Measurements from ENCODE around the gene ZCCHC10. TPM values are rescaled to one million over a fixed set of nuclear protein-coding genes. Genes with fewer than 3 reads are reported as not detected.

ZCCHC10 gene
- total RNA-seq, 1 experiment from 2014 or later, result 23.7 TPM

GRCh38 chr5:132951897-132952296 is 74.5 kb downstream of the ZCCHC10 start:
- peaks cover 94% of the 10 kb centered on the region for H3K79me2 ChIP-seq (ENCODE audit: low read length)

GRCh38 chr5:132949136-132949535 is 77.2 kb downstream of the ZCCHC10 start:
- no peak overlapping the region for H2AFZ ChIP-seq (ENCODE audit: low read length)
- H3K9ac ChIP-seq (ENCODE audit: low read length), result no peak overlapping the region
- no peak overlapping the region for H3K27ac ChIP-seq (ENCODE audit: low read length)
- H3K4me1 ChIP-seq (ENCODE audit: low read length), result no peaks in the 10 kb centered on the region
- H3K36me3 ChIP-seq (ENCODE audit: insufficient read depth, low read length), result 0 out of 2 replicates have a peak, but pooled peaks cover 6% of the 10 kb centered on the region
- no peaks in the 10 kb centered on the region for H3K9me2 ChIP-seq (replicated peaks; ENCODE audit: insufficient read depth, low read length)
- no peaks in the 10 kb centered on the region for H3K9me3 ChIP-seq (ENCODE audit: low read length)
- 0 out of 2 replicates have a peak, but pooled peaks cover 3% of the 10 kb centered on the region for H4K20me1 ChIP-seq (ENCODE audit: insufficient read depth, low read depth, low read length)
- peaks cover 97% of the 10 kb centered on the region for H3K79me2 ChIP-seq (ENCODE audit: low read length)
- DNase-seq, result no peak
- no peak overlapping the region for H3K4me2 ChIP-seq (ENCODE audit: low read depth, low read length, poor library complexity, severe bottlenecking)
- no peak overlapping the region for H3K4me3 ChIP-seq (ENCODE audit: low read length)
- no peaks in the 10 kb centered on the region for H3K27me3 ChIP-seq (ENCODE audit: low read length)

More at GRCh38 chr5:132951897-132952296, 74.5 kb downstream of the ZCCHC10 start:
- Histone ChIP-seq H2AFZ (ENCODE audit: low read length) (no peak overlapping the region), H3K27me3 (ENCODE audit: low read length) (no peaks in the 10 kb centered on the region), H3K9me2 (replicated peaks; ENCODE audit: insufficient read depth, low read length) (no peaks in the 10 kb centered on the region), H3K4me3 (ENCODE audit: low read length) (no peak overlapping the region), H3K9ac (ENCODE audit: low read length) (no peak overlapping the region), H4K20me1 (ENCODE audit: insufficient read depth, low read depth, low read length) (0 out of 2 replicates have a peak, but pooled peaks cover 4% of the 10 kb centered on the region), H3K4me2 (ENCODE audit: low read depth, low read length, poor library complexity, severe bottlenecking) (no peak overlapping the region), H3K27ac (ENCODE audit: low read length) (no peak overlapping the region), H3K9me3 (ENCODE audit: low read length) (no peaks in the 10 kb centered on the region), H3K4me1 (ENCODE audit: low read length) (no peaks in the 10 kb centered on the region), H3K36me3 (ENCODE audit: insufficient read depth, low read length) (0 out of 2 replicates have a peak, but pooled peaks cover 6% of the 10 kb centered on the region)
- no peak for DNase-seq

- Histone ChIP-seq H3K9ac (ENCODE audit: low read length) (no peak overlapping the region), H4K20me1 (ENCODE audit: insufficient read depth, low read depth, low read length) (no peaks in the 10 kb centered on the region), H3K27me3 (ENCODE audit: low read length) (no peaks in the 10 kb centered on the region), H3K9me3 (ENCODE audit: low read length) (no peaks in the 10 kb centered on the region), H2AFZ (ENCODE audit: low read length) (no peak overlapping the region), H3K27ac (ENCODE audit: low read length) (no peak overlapping the region), H3K4me3 (ENCODE audit: low read length) (no peak overlapping the region), H3K36me3 (ENCODE audit: insufficient read depth, low read length) (0 out of 2 replicates have a peak, but pooled peaks cover 6% of the 10 kb centered on the region), H3K79me2 (ENCODE audit: low read length) (peaks cover 96% of the 10 kb centered on the region), H3K9me2 (replicated peaks; ENCODE audit: insufficient read depth, low read length) (no peaks in the 10 kb centered on the region), H3K4me1 (ENCODE audit: low read length) (no peaks in the 10 kb centered on the region), H3K4me2 (ENCODE audit: low read depth, low read length, poor library complexity, severe bottlenecking) (no peak overlapping the region)
- DNase-seq, result no peak
Measured at GRCh38 chr5:132947671-132948070, 78.7 kb downstream of the ZCCHC10 start.

Small RNA genes lying within 50 kb of the gene (small RNA-seq; reads per million reads assigned to genes)
- gene AC113410.1, result not detected
- gene AC113410.3, result not detected
- not detected for gene ATP6V0E1P1
- not detected for gene RF00019

Other genes starting within 250 kb of the ZCCHC10 start
- 4.1 and 7.0 TPM in 2 replicates for gene SEPTIN8, start 249.3 kb downstream of the ZCCHC10 start, total RNA-seq (2014; rRNA removed; shearing (Covaris generic); ENCODE audit: low replicate concordance)
- not detected in 2 replicates for gene SOWAHA, start 213.2 kb downstream of the ZCCHC10 start, total RNA-seq (2014; rRNA removed; shearing (Covaris generic); ENCODE audit: low replicate concordance)
- gene SHROOM1, start 195.9 kb downstream of the ZCCHC10 start, total RNA-seq (2014; rRNA removed; shearing (Covaris generic); ENCODE audit: low replicate concordance), result 1.6 and 1.8 TPM in 2 replicates
- 1.2 and 1.5 TPM in 2 replicates for gene GDF9, start 160.1 kb downstream of the ZCCHC10 start, total RNA-seq (2014; rRNA removed; shearing (Covaris generic); ENCODE audit: low replicate concordance)
- 179 and 182 TPM in 2 replicates for gene UQCRQ, start 159.9 kb downstream of the ZCCHC10 start, total RNA-seq (2014; rRNA removed; shearing (Covaris generic); ENCODE audit: low replicate concordance)
- gene LEAP2, start 152.9 kb downstream of the ZCCHC10 start, total RNA-seq (2014; rRNA removed; shearing (Covaris generic); ENCODE audit: low replicate concordance), result 3.1 and 6.6 TPM in 2 replicates
- gene AFF4, start 62.9 kb downstream of the ZCCHC10 start, total RNA-seq (2014; rRNA removed; shearing (Covaris generic); ENCODE audit: low replicate concordance), result 20.1 and 34.0 TPM in 2 replicates
- gene HSPA4, start 25.5 kb upstream of the ZCCHC10 start, total RNA-seq (2014; rRNA removed; shearing (Covaris generic); ENCODE audit: low replicate concordance), result 72.2 and 122 TPM in 2 replicates